Stomach (tissue), 4 donors: ENCODE data around the gene CALHM4.

Experiments
- POLR2A ChIP-seq, 4 donors: fragments of 450-650 bp; IDR thresholded peaks; one replicate each; pipeline ENCODE4 v1.6.1; 2016; ENCODE audit warnings: antibody characterized with exemption in 4 of 4, control low read depth in 2 of 4, mild to moderate bottlenecking in 1 of 4, moderate library complexity in 1 of 4
- POLR2AphosphoS5 ChIP-seq, 3 donors: sonication (generic); formaldehyde crosslinking; IDR thresholded peaks; one replicate each; pipeline ENCODE4 v1.6.1; 2016; ENCODE audit warnings: antibody characterized with exemption in 3 of 3
- TF ChIP-seq, protein P1 (sequence below), 7 experiments: fragments of 450-650 bp in 4 of 7; fragments of 200-600 bp in 3 of 7; sonication (generic) in 3 of 7; IDR thresholded peaks; one replicate each; pipeline ENCODE4 v1.5.1; 2016 to 2019; ENCODE audit warnings: antibody characterized with exemption in 7 of 7, control low read depth in 2 of 7, mild to moderate bottlenecking in 1 of 7

DNA sequence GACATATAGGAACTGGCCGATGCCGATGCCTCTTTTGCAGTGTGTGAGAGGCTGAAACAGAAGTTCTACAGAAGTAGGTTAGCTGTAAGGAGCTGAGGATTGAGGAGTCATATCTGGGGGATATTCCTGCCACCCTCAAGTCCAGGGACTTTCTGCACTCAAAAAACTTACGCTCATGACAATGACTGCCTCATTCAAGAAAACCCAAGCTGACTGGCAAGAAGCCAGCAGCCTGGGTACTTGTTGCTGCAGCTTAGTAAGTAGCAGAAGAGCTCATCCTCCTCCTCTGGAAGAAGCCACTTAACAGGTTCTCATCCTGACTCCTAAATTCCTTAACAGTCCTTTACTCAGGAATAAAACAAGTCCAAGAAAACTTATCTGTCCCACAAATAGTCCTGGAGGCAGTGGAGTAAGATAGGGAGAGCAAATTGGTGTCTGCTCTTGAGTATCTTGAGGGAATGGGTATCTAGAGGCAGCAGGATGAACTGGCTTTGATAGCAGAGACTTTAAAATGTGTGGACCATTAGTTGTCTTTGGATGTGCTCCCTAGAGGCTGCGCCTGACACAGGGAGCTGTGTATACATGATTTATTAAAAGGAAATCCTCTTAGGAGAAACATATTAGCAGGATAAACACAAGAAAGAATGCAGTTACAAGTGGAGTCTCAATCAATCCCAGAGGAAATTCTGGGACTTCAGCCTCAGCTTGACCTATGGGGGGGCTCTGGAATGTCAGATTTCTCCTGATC lies 34.8 kb upstream of the CALHM4 start:
- no peak for TF ChIP-seq POLR2AphosphoS5 (IDR thresholded peaks at IDR 0.05)
- TF ChIP-seq, protein P1, sequence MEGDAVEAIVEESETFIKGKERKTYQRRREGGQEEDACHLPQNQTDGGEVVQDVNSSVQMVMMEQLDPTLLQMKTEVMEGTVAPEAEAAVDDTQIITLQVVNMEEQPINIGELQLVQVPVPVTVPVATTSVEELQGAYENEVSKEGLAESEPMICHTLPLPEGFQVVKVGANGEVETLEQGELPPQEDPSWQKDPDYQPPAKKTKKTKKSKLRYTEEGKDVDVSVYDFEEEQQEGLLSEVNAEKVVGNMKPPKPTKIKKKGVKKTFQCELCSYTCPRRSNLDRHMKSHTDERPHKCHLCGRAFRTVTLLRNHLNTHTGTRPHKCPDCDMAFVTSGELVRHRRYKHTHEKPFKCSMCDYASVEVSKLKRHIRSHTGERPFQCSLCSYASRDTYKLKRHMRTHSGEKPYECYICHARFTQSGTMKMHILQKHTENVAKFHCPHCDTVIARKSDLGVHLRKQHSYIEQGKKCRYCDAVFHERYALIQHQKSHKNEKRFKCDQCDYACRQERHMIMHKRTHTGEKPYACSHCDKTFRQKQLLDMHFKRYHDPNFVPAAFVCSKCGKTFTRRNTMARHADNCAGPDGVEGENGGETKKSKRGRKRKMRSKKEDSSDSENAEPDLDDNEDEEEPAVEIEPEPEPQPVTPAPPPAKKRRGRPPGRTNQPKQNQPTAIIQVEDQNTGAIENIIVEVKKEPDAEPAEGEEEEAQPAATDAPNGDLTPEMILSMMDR (IDR thresholded peaks at IDR 0.05): no peak
- TF ChIP-seq POLR2A (IDR thresholded peaks at IDR 0.05): no peak
